CD4-positive, alpha-beta T cell treated with Interleukin-17A for 4 hours (primary cell): ENCODE data around the gene TSKU.
"Not testable (repeated sequence)": the region's sequence is repeated elsewhere in the genome, so short reads cannot be mapped to it uniquely, and the experiment has no call there.

ENCODE experiments used
- DNase-seq: peaks from one replicate; pipeline ENCODE4 v3.0.0-alpha.2; 2020; ENCODE audit warnings: mixed read lengths

The TSKU gene

GRCh38 chr11:76827005-76827404, 43.8 kb downstream of the TSKU start:
- not testable (repeated sequence) for DNase-seq

GRCh38 chr11:76830639-76831327, 47.6 kb downstream of the TSKU start:
- no peak for DNase-seq

GRCh38 chr11:76831686-76832310, 48.6 kb downstream of the TSKU start:
- no peak for DNase-seq

GRCh38 chr11:76832361-76832760, 49.2 kb downstream of the TSKU start:
- DNase-seq = no peak

DNA sequence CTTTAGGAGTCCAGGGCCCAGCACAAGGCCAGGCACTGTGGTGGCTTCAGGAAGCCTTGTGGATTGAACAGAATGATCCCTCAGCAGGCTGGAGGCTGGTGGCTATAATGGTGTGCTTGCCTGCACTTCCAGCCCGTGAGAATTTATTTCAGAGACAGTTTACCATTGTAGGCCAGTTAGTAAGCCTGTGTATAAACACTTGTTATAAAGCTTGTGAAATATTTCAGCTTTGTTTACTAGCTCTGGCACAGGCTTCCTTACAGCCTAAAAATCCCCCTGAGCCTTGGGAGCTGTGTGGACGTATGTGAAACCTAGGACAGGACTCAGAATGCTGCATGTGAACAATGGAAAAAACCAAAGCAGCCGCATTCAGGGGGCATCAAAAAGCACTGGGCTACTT, 51.0 kb downstream of the TSKU start:
- DNase-seq = no peak

DNA sequence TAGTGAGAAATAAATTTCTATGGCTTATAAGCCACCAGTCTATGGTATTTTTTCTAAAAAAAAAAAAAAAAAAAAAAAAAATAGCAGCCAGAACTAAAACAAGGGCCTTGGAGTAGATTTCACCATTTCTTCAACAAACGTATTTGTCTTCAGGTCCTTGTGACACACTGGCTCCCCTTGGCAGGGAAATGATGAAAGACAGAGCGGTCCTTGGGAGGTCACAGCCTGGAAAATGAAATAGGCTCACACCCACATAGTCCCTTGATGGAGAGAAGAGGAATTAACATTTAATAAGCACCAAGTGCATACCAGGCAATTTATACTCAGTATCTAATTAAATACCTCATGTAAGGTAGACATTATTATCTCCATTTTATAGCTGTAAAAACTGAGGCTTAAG, 51.9 kb downstream of the TSKU start:
- no peak for DNase-seq

- DNase-seq = no peak
Observed at GRCh38 chr11:76835928-76836612, 52.9 kb downstream of the TSKU start.

DNA sequence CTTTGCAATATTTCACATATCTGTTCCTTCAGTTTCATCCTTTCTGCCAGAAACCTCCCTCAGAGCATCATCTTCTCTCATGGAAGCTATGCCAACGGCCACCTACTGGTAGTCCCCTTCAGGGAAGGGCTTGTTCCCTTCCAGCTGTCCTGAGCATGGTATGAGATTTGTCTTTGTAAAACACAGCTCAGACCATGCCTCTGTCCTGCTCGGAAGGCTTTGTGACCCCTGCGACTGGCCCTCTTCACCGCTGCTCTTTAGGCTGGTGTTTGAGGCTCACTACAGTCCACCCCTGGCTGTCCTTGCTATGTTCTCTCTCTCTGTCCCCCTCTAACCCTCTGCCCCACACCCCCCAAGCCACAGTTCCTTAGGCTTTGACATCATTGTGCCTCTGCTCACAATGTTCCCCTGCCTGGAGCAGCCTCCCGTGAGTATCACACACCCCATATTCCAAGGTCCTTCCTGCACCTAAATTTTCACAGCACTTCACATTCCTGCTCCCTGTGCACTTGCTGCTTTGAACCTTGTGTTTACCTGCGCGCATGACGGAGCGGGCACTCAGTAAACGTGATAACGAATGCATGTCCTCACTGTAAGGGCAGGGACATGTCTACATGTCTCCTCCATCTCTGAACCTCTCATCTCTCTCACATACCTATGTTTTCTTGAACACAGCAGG, 53.6 kb downstream of the TSKU start:
- DNase-seq = no peak

DNA sequence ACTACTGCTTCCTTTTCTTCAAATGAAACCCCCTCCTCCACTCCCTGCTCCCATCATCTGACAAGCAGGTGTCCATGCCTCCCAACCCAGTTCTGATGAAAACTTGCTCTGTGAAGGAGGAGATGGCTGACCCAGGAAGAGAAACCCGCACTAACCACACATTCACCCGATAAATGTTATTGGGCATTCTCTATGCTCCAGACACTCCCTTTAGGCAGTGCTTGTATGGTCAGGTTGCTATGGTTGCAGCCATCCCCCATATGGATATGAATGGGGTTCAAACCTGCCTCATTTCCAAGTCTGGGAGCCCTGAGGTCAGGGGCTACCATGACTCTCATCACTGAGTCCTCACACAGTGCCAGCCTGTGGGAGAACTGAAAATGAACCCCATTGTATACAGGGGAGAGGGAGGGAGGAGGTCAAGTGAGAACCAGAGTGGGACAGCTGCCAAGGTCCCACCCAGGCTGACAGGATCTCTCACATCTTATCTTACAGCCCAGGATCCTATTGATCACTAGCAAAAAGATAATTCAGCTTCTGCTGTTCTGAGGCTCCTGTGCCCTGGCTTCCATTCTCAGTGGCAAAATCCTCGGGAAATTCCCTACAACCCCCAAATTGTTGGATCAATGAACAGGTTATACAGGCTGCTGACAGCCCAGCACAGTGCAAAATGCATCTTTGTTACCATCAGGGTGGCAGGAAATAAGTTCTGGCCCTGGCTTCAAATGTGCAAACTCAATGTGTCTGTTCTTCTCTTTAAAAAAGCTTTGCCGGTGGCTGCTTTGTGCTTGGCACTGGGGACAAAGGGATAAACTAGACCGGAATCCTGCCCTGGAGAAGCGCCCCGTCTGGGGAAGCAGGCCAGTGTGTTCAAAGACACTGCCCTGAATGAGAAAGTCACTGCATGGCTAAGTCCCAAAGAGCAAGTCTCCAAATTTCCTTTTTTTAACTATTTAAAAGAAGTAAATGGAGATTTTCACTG, 54.8 kb downstream of the TSKU start:
- no peak for DNase-seq

DNA sequence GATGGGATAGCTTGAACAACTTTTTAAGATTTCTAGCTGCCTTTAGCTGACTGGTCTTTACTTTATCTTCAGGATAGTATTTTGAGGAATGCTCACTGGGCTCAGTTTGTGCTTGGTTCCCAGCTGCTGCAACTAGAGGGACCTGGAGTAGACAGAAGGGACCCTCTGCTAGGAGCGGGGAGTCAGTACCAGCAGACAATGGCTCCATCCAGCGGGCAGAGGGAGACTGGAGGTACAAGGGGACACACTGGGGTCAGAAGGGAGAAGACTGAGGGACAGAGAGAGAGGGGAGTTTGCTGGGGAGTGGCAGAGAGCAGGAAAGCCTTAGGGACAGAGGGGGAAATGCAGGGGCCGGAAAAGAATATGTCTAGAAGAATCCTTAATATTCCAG, 55.5 kb downstream of the TSKU start:
- DNase-seq = no peak

DNA sequence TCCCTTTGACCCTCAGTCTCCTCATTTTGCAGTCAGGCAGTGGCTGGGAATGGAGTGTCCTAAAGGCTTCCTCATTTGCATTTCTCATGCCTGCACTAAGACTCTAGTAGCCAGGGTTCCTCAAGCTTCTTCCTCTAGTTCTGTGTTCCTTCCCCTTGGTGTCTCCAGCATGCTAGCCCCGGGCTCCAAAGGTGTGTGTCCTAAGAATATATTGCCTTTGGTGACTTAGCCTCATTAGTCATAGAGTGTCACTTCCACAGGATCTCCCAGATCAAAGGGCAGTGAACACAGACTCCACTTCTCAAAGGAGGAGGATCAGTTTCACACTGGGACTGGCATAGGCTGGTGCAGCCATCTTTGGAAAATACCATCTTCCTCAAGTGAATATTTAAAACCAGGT, 56.2 kb downstream of the TSKU start:
- DNase-seq = no peak

DNA sequence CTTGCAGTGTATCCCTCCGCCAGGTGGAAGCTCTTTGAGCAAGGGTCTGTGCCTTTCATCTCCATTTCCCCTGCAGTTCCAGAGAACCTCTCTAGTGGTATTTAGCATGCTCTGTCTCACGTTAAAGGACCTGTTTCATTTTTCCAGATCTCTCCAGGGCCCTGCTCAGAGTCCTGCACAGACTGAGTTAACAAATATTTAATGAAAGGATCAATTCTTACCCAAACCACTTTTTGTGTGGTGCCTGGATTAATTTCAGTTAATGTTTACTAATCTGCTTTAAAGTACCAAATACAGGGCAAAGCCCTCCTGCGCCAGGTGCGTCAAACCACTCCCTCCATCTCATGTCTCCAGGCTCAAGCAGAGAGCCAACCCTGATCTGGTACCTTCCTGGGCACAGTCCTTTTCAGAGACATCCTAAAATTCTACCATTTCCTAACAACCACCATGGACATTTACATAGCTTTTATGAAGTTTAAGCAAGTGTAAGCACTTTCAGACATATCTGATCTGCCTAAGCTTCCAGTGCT, 58.8 kb downstream of the TSKU start:
- DNase-seq = no peak

DNA sequence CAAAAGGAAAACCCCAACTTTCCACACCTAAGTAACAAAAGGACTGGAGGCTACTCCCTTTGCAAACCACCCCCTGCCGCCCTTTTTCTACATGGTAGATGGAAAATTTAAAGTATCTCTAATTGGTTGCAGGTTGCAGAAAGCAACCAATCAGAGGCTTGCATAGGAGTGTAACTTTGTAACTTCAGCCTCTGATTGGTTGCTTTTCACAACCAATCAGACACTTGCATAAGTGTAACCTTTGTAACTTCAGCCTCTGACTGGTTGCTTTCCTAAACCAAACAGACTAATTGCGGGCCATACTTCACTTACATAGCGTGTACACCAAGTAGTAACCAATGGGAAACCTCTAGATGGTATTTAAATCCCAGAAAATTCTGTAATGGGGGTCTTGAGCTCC, 60.8 kb downstream of the TSKU start:
- DNase-seq = no peak

DNA sequence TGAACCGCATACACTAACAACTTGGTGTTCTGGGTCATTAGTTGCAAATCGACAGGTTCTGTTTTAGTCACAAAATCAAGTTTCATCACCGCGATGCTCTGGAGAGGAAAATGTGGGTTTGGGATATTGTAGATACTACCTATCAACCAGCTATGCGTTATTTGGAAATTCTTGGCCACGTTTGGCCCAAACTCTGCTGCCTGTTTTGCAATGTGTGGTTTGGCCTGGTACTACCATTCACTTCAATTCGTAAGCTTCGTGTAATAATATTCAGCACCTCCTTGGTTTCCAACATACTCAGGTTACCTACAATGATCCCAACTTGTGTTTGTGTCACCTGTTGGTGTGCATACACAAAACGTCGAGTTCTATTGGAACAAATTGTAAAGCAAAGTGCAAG, 61.4 kb downstream of the TSKU start:
- DNase-seq = no peak

DNA sequence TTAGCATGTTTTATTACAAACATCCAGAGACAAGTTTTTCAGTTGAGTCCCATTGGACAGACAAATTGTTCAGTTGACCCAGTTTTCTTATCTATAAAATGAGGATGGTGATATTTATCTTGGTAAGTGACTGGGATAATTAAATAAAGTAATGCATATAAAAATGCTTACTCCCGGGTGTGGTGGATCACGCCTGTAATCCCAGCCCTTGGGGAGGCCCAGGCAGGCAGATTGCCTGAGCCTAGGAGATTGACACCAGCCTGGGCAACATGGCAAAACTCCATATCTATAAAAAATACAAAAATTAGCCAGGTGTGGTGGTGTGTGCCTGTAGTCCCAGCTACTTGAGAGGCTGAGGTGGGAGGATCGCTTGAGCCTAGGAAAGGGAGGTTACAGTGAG, 61.9 kb downstream of the TSKU start:
- no peak for DNase-seq

GRCh38 chr11:76846441-76846840, 63.3 kb downstream of the TSKU start:
- no peak for DNase-seq
